HG02885 (cell line): ENCODE results near the gene PNPLA3.
A peak's percentile ranks its signal among the peaks of the same experiment; 100 is the strongest.

Source experiments
- ATAC-seq: cut with Tn5 transposase; IDR thresholded peaks from one replicate; pipeline ENCODE4 v1.9.1; 2021; ENCODE audit warnings: mild to moderate bottlenecking; ENCODE audit not compliant: unreplicated experiment, poor library complexity

Gene PNPLA3

GRCh38 chr22:43983808-43984207, 60.2 kb downstream of the PNPLA3 start:
- ATAC-seq = no peak

GRCh38 chr22:43985532-43985931, 61.9 kb downstream of the PNPLA3 start:
- ATAC-seq = no peak

- no peak for ATAC-seq
These were observed 64.7 kb downstream of the PNPLA3 start for GRCh38 chr22:43988116-43988820.

- no peak for ATAC-seq
These were observed 65.4 kb downstream of the PNPLA3 start for GRCh38 chr22:43988960-43989359.

- ATAC-seq = no peak
These were observed 66.4 kb downstream of the PNPLA3 start for GRCh38 chr22:43990044-43990443.

- ATAC-seq = no peak
These were observed 67.9 kb downstream of the PNPLA3 start for GRCh38 chr22:43991316-43992020.

- no peak for ATAC-seq
These were observed 68.8 kb downstream of the PNPLA3 start for GRCh38 chr22:43992331-43992821.

- ATAC-seq = peak; percentile 47
These were observed 69.6 kb downstream of the PNPLA3 start for GRCh38 chr22:43993072-43993760.

- no peak for ATAC-seq
These were observed 70.4 kb downstream of the PNPLA3 start for GRCh38 chr22:43994006-43994405.

- ATAC-seq = no peak
These were observed 70.8 kb downstream of the PNPLA3 start for GRCh38 chr22:43994416-43994815.

GRCh38 chr22:43995057-43995685, 71.6 kb downstream of the PNPLA3 start:
- ATAC-seq = no peak

- ATAC-seq = no peak
These were observed 72.2 kb downstream of the PNPLA3 start for GRCh38 chr22:43995798-43996169.

GRCh38 chr22:43996170-43996980, 72.8 kb downstream of the PNPLA3 start:
- ATAC-seq = no peak

GRCh38 chr22:43996981-43997265, 73.3 kb downstream of the PNPLA3 start:
- no peak for ATAC-seq
